Activated CD8-positive, alpha-beta T cell treated with anti-CD3 and anti-CD28 coated beads for 36 hours (primary cell): ENCODE measurements around the gene CACUL1. TPM values are rescaled to one million over a fixed set of nuclear protein-coding genes. Genes with fewer than 3 reads are reported as not detected.

Source experiments
- ATAC-seq: fragments of 200-7000 bp; cut with Tn5 transposase; one replicate; pipeline ENCODE4 v1.10.0; 2021; ENCODE audit warnings: mild to moderate bottlenecking, moderate library complexity
- CTCF ChIA-PET: fragments of 350-600 bp; sonication (Branson Sonifier 250); formaldehyde crosslinking; loops from one replicate; lab custom pipeline; 2021; ENCODE audit warnings: antibody characterized with exemption; lab: Charles Lee
- POLR2A ChIA-PET: fragments of 350-600 bp; sonication (Branson Sonifier 250); formaldehyde crosslinking; loops from one replicate; lab custom pipeline; 2021; ENCODE audit warnings: antibody characterized with exemption; lab: Charles Lee
- DNase-seq: peaks from one replicate; pipeline ENCODE4 v3.0.0-alpha.2; 2020
- H3K27ac Mint-ChIP-seq: one replicate; pipeline ENCODE4 v1.8.0; 2021; ENCODE audit warnings: mild to moderate bottlenecking, mixed read lengths
- H3K27me3 Mint-ChIP-seq: one replicate; pipeline ENCODE4 v1.8.0; 2021; ENCODE audit warnings: mixed read lengths
- H3K36me3 Mint-ChIP-seq: one replicate; pipeline ENCODE4 v1.8.0; 2021; ENCODE audit warnings: low read depth, mixed read lengths
- H3K4me1 Mint-ChIP-seq: one replicate; pipeline ENCODE4 v1.8.0; 2021; ENCODE audit warnings: low read depth, mixed read lengths
- H3K4me3 Mint-ChIP-seq: one replicate; pipeline ENCODE4 v1.8.0; 2021; ENCODE audit warnings: mild to moderate bottlenecking, moderate library complexity, mixed read lengths
- H3K9me3 Mint-ChIP-seq: one replicate; pipeline ENCODE4 v1.8.0; 2021; ENCODE audit warnings: mixed read lengths
- intact Hi-C: fragments of 100-400 bp; cut with micrococcal nuclease; formaldehyde crosslinking; loops from one replicate; pipeline ENCODE4 v1.10.0; 2022
- total RNA-seq, 2 experiments: library from RNA; stranded (reverse); gene quantifications; one replicate each; pipeline ENCODE4 v1.2.3, GENCODE V29; 2021
- TF ChIP-seq, protein P1 (sequence below): fragments of 200-600 bp; IDR thresholded peaks from one replicate; pipeline ENCODE4 v1.8.0; 2022; ENCODE audit warnings: antibody characterized with exemption, mild to moderate bottlenecking

Gene CACUL1
- total RNA-seq, 2 experiments from 2014 or later: 25.6 to 26.1 TPM

DNA sequence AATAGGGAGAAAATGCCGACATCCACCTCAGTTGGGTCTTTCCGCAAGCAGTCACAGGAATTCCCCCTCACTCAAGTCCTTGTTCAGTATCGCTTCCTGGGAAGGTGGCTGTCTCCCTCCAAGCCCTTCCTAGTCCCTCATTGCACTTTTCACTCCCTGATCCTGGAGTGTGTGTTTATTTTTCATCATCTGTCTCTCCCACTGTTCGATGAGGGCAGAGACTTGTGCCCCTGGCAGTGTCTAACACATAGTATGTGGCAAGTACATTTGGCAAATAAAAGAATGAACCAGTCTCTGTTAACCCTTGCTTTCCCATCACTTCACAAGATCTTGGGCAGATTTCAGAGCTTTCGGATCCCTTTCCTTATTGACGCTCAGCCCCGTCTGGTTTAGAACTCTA lies 24.0 kb upstream of the CACUL1 start:
- TF ChIP-seq, protein P1, sequence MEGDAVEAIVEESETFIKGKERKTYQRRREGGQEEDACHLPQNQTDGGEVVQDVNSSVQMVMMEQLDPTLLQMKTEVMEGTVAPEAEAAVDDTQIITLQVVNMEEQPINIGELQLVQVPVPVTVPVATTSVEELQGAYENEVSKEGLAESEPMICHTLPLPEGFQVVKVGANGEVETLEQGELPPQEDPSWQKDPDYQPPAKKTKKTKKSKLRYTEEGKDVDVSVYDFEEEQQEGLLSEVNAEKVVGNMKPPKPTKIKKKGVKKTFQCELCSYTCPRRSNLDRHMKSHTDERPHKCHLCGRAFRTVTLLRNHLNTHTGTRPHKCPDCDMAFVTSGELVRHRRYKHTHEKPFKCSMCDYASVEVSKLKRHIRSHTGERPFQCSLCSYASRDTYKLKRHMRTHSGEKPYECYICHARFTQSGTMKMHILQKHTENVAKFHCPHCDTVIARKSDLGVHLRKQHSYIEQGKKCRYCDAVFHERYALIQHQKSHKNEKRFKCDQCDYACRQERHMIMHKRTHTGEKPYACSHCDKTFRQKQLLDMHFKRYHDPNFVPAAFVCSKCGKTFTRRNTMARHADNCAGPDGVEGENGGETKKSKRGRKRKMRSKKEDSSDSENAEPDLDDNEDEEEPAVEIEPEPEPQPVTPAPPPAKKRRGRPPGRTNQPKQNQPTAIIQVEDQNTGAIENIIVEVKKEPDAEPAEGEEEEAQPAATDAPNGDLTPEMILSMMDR: no peak
- ATAC-seq (no peak), DNase-seq (no peak)
- H3K27ac Mint-ChIP-seq: no peak overlapping the region
- no peaks in the 10 kb centered on the region for H3K4me1 Mint-ChIP-seq
- ChIA-PET CTCF (no interaction called here), POLR2A (no interaction called here)
- H3K9me3 Mint-ChIP-seq: no peaks in the 10 kb centered on the region
- H3K27me3 Mint-ChIP-seq: no peaks in the 10 kb centered on the region
- intact Hi-C loops: no loop called here
- no peak overlapping the region for H3K4me3 Mint-ChIP-seq
- no peaks in the 10 kb centered on the region for H3K36me3 Mint-ChIP-seq

DNA sequence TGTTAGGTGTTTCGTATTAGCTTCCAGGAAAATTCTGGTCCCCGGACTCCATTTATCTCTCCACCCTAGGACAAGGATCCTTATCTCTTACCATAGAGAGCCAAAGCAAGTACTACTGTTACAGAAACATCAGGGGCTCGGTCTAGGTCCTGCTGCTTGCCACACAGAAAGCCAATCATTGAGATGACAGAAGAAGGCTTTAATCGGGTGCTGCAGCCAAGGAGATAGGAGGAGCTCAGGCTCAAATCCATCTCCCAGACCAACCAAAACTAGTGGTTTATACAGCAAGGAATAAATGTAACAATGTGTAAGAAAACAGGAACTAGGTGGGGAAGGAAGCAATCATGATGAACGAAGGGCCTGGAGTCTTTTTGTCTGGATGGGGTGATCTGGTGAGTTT lies 22.2 kb upstream of the CACUL1 start:
- ChIA-PET POLR2A (no interaction called here), CTCF (interaction anchor here (1.2 kb wide), 1 partner anchor 51 kb away, joined by 3 read pairs; no protein-coding TSS in a partner anchor)
- H3K9me3 Mint-ChIP-seq: no peaks in the 10 kb centered on the region
- H3K4me3 Mint-ChIP-seq: no peak overlapping the region
- intact Hi-C loops: no loop called here
- TF ChIP-seq, protein P1: no peak
- no peak for ATAC-seq
- no peak for DNase-seq
- H3K27me3 Mint-ChIP-seq: no peaks in the 10 kb centered on the region
- no peaks in the 10 kb centered on the region for H3K36me3 Mint-ChIP-seq
- H3K4me1 Mint-ChIP-seq: no peaks in the 10 kb centered on the region
- H3K27ac Mint-ChIP-seq: no peak overlapping the region

DNA sequence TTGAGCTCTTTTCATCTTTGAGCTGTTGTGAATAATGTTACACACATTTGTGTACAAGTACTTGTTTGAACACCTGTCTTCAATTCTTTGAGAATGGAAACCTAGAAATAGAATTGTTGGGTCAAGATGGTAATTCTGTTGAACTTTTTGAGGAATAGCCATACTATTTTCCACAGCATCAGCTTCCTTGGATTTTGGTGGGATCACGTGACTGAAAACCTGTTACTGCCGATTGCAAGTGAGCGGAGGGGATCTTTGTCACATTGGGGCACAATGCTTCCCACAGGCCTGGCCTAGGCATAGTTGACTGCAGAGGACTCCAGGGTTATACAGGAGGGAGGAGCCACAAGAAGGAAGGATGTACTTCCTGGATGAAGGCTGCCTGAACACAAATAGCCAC lies 21.3 kb upstream of the CACUL1 start:
- ATAC-seq: no peak
- Mint-ChIP-seq H3K4me1 (no peaks in the 10 kb centered on the region), H3K9me3 (no peaks in the 10 kb centered on the region), H3K27me3 (no peaks in the 10 kb centered on the region), H3K36me3 (no peaks in the 10 kb centered on the region), H3K4me3 (no peak overlapping the region), H3K27ac (no peak overlapping the region)
- ChIA-PET POLR2A (no interaction called here), CTCF (no interaction called here)
- TF ChIP-seq, protein P1: no peak
- no peak for DNase-seq
- intact Hi-C loops: no loop called here

DNA sequence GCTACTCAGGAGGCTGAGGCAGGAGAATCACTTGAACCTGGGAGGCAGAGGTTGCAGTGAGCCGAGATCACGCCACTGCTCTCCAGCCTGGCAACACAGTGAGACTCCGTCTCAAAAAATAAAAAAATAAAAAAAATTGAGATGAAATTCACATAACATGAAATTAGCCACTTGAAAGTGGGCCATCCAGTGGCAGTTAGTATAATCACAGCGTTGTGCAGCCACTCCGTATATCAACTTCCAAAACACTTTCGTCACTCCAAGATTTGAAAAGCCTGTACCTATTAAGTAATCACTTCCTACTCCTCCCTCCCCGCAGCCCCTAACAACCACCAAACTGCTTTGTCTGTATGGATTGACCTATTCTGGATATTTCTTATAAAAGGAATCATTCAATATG lies 20.7 kb upstream of the CACUL1 start:
- no peak for ATAC-seq
- CTCF ChIA-PET: no interaction called here

DNA sequence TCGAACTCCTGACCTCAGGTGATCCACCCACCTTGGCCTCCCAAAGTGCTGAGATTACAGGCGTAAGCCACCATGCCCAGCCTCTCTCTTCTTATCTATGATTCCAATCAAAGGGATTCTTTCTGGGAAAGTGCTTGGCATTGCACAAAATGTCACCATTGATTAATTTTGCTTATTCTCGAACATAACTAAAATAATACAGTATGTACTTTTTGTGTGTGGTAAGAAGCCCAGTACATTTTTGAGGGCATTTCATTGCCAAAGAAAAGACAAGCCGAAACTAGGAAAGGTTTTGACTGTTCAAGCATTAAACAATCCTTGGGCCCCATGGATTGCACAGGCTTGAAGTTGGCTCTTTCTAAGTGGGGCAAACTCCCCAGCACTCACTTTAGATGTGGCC lies 18.3 kb upstream of the CACUL1 start:
- ChIA-PET CTCF (no interaction called here), POLR2A (no interaction called here)
- intact Hi-C loops: no loop called here
- Mint-ChIP-seq H3K27me3 (no peaks in the 10 kb centered on the region), H3K27ac (no peak overlapping the region), H3K9me3 (no peaks in the 10 kb centered on the region), H3K4me3 (no peak overlapping the region), H3K4me1 (no peaks in the 10 kb centered on the region), H3K36me3 (no peaks in the 10 kb centered on the region)
- TF ChIP-seq, protein P1: no peak
- DNase-seq (no peak), ATAC-seq (no peak)

More for the DNA sequence above, 20.7 kb upstream of the CACUL1 start:
- intact Hi-C loops: no loop called here
- Mint-ChIP-seq H3K27ac (no peak overlapping the region), H3K36me3 (no peaks in the 10 kb centered on the region), H3K9me3 (no peaks in the 10 kb centered on the region), H3K27me3 (no peaks in the 10 kb centered on the region), H3K4me3 (no peak overlapping the region), H3K4me1 (no peaks in the 10 kb centered on the region)
- TF ChIP-seq, protein P1: no peak
- POLR2A ChIA-PET: no interaction called here
- DNase-seq: no peak
